HG03060 (cell line): Measurements from ENCODE around the gene ITGB2.

Source experiments
- ATAC-seq: cut with Tn5 transposase; IDR thresholded peaks from one replicate; pipeline ENCODE4 v1.9.1; 2021; ENCODE audit warnings: low read depth, moderate number of reproducible peaks; ENCODE audit not compliant: unreplicated experiment

ITGB2 gene

GRCh38 chr21:44850905-44851657 is 69.6 kb downstream of the ITGB2 start:
- no peak for ATAC-seq

GRCh38 chr21:44850208-44850800 is 70.4 kb downstream of the ITGB2 start:
- ATAC-seq = no peak

GRCh38 chr21:44849616-44850130 is 71.0 kb downstream of the ITGB2 start:
- ATAC-seq = no peak

GRCh38 chr21:44848821-44849521 is 71.7 kb downstream of the ITGB2 start:
- ATAC-seq = no peak

GRCh38 chr21:44847261-44848056 is 73.2 kb downstream of the ITGB2 start:
- no peak for ATAC-seq

GRCh38 chr21:44846485-44847260 is 74.0 kb downstream of the ITGB2 start:
- no peak for ATAC-seq

GRCh38 chr21:44846224-44846484 is 74.5 kb downstream of the ITGB2 start:
- ATAC-seq = no peak

GRCh38 chr21:44845418-44846223 is 75.1 kb downstream of the ITGB2 start:
- ATAC-seq = no peak

- ATAC-seq = no peak
Measured at GRCh38 chr21:44844256-44844655, 76.4 kb downstream of the ITGB2 start.

GRCh38 chr21:44842721-44843445 is 77.8 kb downstream of the ITGB2 start:
- ATAC-seq = no peak

- no peak for ATAC-seq
Measured at GRCh38 chr21:44842087-44842486, 78.6 kb downstream of the ITGB2 start.

GRCh38 chr21:44840771-44841170 is 79.9 kb downstream of the ITGB2 start:
- no peak for ATAC-seq

- ATAC-seq = no peak
Measured at GRCh38 chr21:44838951-44839350, 81.7 kb downstream of the ITGB2 start.

GRCh38 chr21:44838039-44838895 is 82.4 kb downstream of the ITGB2 start:
- no peak for ATAC-seq

- no peak for ATAC-seq
Measured at GRCh38 chr21:44837537-44837936, 83.2 kb downstream of the ITGB2 start.

GRCh38 chr21:44836666-44837471 is 83.8 kb downstream of the ITGB2 start:
- no peak for ATAC-seq

- no peak for ATAC-seq
Measured at GRCh38 chr21:44836349-44836665, 84.4 kb downstream of the ITGB2 start.
